Loucy (cell line): ENCODE results near the gene NFATC3.

Source experiments
- CTCF ChIP-seq: fragments of 200-600 bp; sonication (generic); conservative IDR thresholded peaks from 2 replicates; pipeline ENCODE4 v1.5.1; 2014; ENCODE audit warnings: mild to moderate bottlenecking, antibody characterized with exemption, low read length
- EZH2phosphoT487 ChIP-seq: fragments of 200-600 bp; IDR thresholded peaks from 2 replicates; pipeline ENCODE4 v1.6.1; 2018; ENCODE audit warnings: antibody characterized with exemption, mild to moderate bottlenecking, moderate library complexity, borderline replicate concordance

- no peak for TF ChIP-seq CTCF
- TF ChIP-seq EZH2phosphoT487, result no peak
Observed at GRCh38 chr16:68096491-68096890, 11.3 kb downstream of the NFATC3 start.
